LNCAP (cell line): ENCODE measurements around the gene RAET1G.

Experiments
- TF ChIP-seq, protein P1 (sequence below): fragments of 450-650 bp; IDR thresholded peaks from 2 replicates; pipeline ENCODE4 v1.5.1; 2017; ENCODE audit warnings: mild to moderate bottlenecking

RAET1G gene

DNA sequence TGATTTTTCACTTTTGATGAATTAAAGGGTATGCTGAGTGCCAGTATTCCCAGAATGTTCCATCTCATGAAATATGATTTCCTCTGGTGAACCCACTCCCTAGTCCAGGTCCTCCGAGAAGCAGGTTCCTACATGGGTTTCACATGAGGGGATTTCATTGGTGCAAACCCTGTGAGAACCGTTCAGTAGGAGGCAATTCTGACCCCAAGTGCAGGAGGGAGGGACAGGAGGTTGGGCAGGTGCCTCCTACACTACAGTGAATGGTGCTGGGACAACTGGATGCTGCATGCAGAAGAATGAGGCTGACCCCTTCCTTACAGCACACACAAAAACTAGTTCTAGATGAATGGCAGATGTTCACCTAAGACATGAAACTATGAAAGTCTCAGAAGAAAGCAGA is 13.8 kb upstream of the RAET1G start:
- TF ChIP-seq, protein P1, sequence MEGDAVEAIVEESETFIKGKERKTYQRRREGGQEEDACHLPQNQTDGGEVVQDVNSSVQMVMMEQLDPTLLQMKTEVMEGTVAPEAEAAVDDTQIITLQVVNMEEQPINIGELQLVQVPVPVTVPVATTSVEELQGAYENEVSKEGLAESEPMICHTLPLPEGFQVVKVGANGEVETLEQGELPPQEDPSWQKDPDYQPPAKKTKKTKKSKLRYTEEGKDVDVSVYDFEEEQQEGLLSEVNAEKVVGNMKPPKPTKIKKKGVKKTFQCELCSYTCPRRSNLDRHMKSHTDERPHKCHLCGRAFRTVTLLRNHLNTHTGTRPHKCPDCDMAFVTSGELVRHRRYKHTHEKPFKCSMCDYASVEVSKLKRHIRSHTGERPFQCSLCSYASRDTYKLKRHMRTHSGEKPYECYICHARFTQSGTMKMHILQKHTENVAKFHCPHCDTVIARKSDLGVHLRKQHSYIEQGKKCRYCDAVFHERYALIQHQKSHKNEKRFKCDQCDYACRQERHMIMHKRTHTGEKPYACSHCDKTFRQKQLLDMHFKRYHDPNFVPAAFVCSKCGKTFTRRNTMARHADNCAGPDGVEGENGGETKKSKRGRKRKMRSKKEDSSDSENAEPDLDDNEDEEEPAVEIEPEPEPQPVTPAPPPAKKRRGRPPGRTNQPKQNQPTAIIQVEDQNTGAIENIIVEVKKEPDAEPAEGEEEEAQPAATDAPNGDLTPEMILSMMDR = no peak

GRCh38 chr6:149935668-149936067 is 12.7 kb upstream of the RAET1G start:
- TF ChIP-seq, protein P1 = no peak

- TF ChIP-seq, protein P1 = no peak
Measured at GRCh38 chr6:149935246-149935645, 12.3 kb upstream of the RAET1G start.

GRCh38 chr6:149934249-149935156 is 11.6 kb upstream of the RAET1G start:
- TF ChIP-seq, protein P1 = peak; percentile 76

DNA sequence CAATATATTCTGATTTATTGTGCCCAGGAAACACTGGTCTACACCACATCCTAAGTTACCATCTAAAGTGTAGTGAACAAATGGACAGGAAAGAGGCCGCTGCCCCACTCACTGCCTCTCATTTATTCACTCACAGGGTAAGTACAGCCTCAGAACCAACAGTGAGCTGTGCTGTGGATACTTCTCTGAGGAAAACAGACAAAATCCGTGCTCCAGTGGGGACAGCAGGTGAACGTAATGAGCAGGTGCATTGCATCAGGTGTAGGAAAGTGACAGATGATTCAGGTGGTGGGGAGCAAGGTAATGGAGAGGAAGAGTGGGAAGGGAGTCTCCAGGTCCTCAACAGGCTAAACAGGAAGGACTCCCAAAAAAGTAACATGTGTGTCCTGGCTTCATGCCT is 10.5 kb upstream of the RAET1G start:
- TF ChIP-seq, protein P1 = no peak

DNA sequence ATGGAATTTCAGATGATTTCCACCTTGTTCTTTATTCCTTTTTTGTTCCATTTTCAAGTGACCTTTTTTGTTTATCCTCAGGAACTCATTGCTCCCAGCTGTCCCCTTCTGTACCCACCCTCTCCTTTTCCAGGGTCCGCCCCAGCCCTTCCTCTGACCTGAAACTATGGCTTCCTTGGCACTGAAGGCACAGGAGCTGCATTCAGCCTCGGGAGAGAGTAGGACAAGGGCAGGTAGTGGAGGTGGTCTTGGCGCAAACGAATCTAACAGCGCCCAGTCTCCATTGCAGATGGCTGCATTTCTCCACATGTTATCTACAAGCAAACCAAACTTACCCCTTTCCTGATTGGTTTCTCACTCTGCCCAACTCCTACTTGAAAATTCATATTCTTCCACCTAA is 10.1 kb upstream of the RAET1G start:
- TF ChIP-seq, protein P1 = no peak

DNA sequence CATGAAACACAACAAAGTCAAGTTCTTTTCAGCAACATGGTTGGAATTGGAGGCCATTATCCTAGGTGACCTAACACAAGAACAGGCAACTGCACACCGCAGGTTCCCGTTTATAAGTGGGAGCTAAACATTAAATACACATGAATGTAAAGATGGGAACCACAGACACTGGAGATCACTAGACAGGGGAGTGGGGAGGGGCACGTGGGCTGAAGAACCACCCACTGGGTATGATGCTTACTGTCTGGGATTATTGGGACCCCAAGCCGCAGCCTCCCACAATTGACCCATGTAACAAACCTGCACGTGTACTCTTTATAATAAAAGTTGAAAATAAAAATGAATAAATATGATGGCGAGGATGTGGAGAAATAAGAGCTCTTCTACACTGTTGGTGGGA is 8.6 kb upstream of the RAET1G start:
- TF ChIP-seq, protein P1 = no peak

- TF ChIP-seq, protein P1 = peak; percentile 31; the same call in 1 of the 2 replicates
Measured at GRCh38 chr6:149929422-149929821, 6.5 kb upstream of the RAET1G start.
